ENCODE data around the gene PHYHD1. TPM values are rescaled to one million over a fixed set of nuclear protein-coding genes. Genes with fewer than 3 reads are reported as not detected.

The PHYHD1 gene
- total and polyA plus RNA-seq, 2 of the 13 experiments (the other 11 are each of a cell fraction or from before 2014, with no cell fraction given): 10.6 to 25.3 TPM

DNA sequence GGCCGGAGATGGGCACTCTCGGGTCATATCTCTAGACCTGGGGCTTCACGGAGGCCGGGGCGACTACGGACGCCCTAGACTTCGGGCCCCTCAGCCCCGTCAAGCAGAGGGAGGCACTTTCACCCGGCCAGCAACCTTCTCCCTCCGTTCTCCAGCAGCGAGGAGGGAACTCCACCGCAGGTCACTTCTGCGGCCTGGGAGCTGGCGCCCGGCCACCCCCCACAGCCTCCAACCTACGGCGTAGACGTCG, 26.4 kb downstream of the PHYHD1 start (continued):
- TF ChIP-seq, protein P1, sequence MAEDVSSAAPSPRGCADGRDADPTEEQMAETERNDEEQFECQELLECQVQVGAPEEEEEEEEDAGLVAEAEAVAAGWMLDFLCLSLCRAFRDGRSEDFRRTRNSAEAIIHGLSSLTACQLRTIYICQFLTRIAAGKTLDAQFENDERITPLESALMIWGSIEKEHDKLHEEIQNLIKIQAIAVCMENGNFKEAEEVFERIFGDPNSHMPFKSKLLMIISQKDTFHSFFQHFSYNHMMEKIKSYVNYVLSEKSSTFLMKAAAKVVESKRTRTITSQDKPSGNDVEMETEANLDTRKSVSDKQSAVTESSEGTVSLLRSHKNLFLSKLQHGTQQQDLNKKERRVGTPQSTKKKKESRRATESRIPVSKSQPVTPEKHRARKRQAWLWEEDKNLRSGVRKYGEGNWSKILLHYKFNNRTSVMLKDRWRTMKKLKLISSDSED (CRISPR knock-in tag; IDR thresholded peaks at IDR 0.05): no peak
- TF ChIP-seq, protein P2, sequence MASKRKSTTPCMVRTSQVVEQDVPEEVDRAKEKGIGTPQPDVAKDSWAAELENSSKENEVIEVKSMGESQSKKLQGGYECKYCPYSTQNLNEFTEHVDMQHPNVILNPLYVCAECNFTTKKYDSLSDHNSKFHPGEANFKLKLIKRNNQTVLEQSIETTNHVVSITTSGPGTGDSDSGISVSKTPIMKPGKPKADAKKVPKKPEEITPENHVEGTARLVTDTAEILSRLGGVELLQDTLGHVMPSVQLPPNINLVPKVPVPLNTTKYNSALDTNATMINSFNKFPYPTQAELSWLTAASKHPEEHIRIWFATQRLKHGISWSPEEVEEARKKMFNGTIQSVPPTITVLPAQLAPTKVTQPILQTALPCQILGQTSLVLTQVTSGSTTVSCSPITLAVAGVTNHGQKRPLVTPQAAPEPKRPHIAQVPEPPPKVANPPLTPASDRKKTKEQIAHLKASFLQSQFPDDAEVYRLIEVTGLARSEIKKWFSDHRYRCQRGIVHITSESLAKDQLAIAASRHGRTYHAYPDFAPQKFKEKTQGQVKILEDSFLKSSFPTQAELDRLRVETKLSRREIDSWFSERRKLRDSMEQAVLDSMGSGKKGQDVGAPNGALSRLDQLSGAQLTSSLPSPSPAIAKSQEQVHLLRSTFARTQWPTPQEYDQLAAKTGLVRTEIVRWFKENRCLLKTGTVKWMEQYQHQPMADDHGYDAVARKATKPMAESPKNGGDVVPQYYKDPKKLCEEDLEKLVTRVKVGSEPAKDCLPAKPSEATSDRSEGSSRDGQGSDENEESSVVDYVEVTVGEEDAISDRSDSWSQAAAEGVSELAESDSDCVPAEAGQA (IDR thresholded peaks at IDR 0.05; ENCODE audit: low read depth): no peak
- TF ChIP-seq, protein P2 (CRISPR knock-in tag; IDR thresholded peaks at IDR 0.05; ENCODE audit: borderline replicate concordance): no peak
- TF ChIP-seq, protein P3, sequence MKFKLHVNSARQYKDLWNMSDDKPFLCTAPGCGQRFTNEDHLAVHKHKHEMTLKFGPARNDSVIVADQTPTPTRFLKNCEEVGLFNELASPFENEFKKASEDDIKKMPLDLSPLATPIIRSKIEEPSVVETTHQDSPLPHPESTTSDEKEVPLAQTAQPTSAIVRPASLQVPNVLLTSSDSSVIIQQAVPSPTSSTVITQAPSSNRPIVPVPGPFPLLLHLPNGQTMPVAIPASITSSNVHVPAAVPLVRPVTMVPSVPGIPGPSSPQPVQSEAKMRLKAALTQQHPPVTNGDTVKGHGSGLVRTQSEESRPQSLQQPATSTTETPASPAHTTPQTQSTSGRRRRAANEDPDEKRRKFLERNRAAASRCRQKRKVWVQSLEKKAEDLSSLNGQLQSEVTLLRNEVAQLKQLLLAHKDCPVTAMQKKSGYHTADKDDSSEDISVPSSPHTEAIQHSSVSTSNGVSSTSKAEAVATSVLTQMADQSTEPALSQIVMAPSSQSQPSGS (CRISPR knock-in tag; IDR thresholded peaks at IDR 0.05): no peak
- TF ChIP-seq ZNF180 (CRISPR knock-in tag; IDR thresholded peaks at IDR 0.05; ENCODE audit: borderline replicate concordance, low read depth): no peak
- TF ChIP-seq, protein P4, sequence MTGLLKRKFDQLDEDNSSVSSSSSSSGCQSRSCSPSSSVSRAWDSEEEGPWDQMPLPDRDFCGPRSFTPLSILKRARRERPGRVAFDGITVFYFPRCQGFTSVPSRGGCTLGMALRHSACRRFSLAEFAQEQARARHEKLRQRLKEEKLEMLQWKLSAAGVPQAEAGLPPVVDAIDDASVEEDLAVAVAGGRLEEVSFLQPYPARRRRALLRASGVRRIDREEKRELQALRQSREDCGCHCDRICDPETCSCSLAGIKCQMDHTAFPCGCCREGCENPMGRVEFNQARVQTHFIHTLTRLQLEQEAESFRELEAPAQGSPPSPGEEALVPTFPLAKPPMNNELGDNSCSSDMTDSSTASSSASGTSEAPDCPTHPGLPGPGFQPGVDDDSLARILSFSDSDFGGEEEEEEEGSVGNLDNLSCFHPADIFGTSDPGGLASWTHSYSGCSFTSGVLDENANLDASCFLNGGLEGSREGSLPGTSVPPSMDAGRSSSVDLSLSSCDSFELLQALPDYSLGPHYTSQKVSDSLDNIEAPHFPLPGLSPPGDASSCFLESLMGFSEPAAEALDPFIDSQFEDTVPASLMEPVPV (CRISPR knock-in tag; IDR thresholded peaks at IDR 0.05): 0 out of 2 replicates have a peak, but pooled peaks have one; percentile 20
- TF ChIP-seq, protein P5, sequence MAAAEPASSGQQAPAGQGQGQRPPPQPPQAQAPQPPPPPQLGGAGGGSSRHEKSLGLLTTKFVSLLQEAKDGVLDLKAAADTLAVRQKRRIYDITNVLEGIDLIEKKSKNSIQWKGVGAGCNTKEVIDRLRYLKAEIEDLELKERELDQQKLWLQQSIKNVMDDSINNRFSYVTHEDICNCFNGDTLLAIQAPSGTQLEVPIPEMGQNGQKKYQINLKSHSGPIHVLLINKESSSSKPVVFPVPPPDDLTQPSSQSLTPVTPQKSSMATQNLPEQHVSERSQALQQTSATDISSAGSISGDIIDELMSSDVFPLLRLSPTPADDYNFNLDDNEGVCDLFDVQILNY (CRISPR knock-in tag; conservative IDR thresholded peaks at IDR 0.05): no peak
- no peak; the same call in 1 of the 2 replicates for TF ChIP-seq ZNF616 (CRISPR knock-in tag; IDR thresholded peaks at IDR 0.05; ENCODE audit: low read depth)
- TF ChIP-seq SMARCC2 (IDR thresholded peaks at IDR 0.05): no peak
- TF ChIP-seq, protein P6, sequence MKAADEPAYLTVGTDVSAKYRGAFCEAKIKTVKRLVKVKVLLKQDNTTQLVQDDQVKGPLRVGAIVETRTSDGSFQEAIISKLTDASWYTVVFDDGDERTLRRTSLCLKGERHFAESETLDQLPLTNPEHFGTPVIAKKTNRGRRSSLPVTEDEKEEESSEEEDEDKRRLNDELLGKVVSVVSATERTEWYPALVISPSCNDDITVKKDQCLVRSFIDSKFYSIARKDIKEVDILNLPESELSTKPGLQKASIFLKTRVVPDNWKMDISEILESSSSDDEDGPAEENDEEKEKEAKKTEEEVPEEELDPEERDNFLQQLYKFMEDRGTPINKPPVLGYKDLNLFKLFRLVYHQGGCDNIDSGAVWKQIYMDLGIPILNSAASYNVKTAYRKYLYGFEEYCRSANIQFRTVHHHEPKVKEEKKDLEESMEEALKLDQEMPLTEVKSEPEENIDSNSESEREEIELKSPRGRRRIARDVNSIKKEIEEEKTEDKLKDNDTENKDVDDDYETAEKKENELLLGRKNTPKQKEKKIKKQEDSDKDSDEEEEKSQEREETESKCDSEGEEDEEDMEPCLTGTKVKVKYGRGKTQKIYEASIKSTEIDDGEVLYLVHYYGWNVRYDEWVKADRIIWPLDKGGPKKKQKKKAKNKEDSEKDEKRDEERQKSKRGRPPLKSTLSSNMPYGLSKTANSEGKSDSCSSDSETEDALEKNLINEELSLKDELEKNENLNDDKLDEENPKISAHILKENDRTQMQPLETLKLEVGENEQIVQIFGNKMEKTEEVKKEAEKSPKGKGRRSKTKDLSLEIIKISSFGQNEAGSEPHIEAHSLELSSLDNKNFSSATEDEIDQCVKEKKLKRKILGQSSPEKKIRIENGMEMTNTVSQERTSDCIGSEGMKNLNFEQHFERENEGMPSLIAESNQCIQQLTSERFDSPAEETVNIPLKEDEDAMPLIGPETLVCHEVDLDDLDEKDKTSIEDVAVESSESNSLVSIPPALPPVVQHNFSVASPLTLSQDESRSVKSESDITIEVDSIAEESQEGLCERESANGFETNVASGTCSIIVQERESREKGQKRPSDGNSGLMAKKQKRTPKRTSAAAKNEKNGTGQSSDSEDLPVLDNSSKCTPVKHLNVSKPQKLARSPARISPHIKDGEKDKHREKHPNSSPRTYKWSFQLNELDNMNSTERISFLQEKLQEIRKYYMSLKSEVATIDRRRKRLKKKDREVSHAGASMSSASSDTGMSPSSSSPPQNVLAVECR (CRISPR knock-in tag; IDR thresholded peaks at IDR 0.05; ENCODE audit: borderline replicate concordance): no peak
- TF ChIP-seq, protein P7, sequence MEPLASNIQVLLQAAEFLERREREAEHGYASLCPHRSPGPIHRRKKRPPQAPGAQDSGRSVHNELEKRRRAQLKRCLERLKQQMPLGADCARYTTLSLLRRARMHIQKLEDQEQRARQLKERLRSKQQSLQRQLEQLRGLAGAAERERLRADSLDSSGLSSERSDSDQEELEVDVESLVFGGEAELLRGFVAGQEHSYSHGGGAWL (CRISPR knock-in tag; IDR thresholded peaks at IDR 0.05): no peak
- no peak for TF ChIP-seq REPIN1 (CRISPR knock-in tag; IDR thresholded peaks at IDR 0.05; ENCODE audit: borderline replicate concordance, low read depth)
- TF ChIP-seq ZNF775 (CRISPR knock-in tag; IDR thresholded peaks at IDR 0.05; ENCODE audit: borderline replicate concordance): no peak
